ENCODE data around the gene PITX2. TPM values are rescaled to one million over a fixed set of nuclear protein-coding genes. Genes with fewer than 3 reads are reported as not detected.

Gene PITX2
- total RNA-seq, 1 donor from 2014 or later = 1.6 TPM

DNA sequence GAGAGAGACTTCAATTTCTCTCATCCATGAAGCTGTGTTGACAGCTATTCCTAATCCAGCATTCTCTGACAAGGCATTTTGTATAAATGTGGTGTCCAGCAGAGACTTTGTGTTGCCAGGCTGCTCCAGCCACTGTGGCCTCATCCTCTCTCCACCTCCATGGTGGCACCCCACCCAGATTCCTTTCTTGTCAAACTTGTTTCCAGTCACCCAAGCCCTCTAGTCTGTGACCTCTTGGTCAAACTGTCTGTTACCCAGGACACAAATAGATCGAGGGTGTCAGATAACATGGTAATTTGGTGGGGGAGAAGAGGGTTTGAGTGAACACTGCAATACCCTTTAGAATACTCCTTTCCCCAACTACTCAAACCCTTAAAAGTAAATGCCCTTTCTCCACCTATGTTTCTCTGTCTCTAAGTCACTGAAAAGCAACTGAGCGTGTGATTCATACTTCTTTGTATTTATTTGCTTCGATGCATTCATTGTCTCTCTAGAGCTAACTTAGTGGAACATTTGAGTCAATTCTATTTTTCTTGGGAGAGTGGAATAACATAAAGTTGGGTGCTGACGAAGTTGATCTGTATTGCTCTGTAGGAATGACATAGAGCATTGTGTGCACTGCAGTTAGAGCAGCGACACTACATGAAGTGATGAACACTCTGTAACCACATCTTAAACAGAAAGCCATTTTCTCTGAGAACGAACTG lies 13.7 kb downstream of the PITX2 start:
- H3K9ac ChIP-seq = no peak overlapping the region
- Mint-ChIP-seq H3K4me1 (peaks cover 24% of the 10 kb centered on the region), H3K4me3 (peak overlapping the region; percentile 5), H3K27me3 (ENCODE audit: insufficient read depth, low read depth) (peaks cover 62% of the 10 kb centered on the region), H3K9me3 (no peaks in the 10 kb centered on the region), H3K36me3 (no peaks in the 10 kb centered on the region), H3K27ac (no peak overlapping the region)
- H3K36me3 ChIP-seq = no peaks in the 10 kb centered on the region
- peaks cover 22% of the 10 kb centered on the region for H3K4me1 ChIP-seq
- H3K79me2 ChIP-seq (ENCODE audit: low read depth) = no peaks in the 10 kb centered on the region
- peaks cover 16% of the 10 kb centered on the region for H3F3A ChIP-seq (ENCODE audit: low read depth)
- H3K4me3 ChIP-seq = no peak overlapping the region
- TF ChIP-seq EZH2 (IDR thresholded peaks at IDR 0.05) = no peak
- TF ChIP-seq EZH2phosphoT487 (IDR thresholded peaks at IDR 0.05) = no peak
- no peaks in the 10 kb centered on the region for H3K9me3 ChIP-seq (ENCODE audit: low read depth)
- no peaks in the 10 kb centered on the region for H4K20me1 ChIP-seq (ENCODE audit: low read depth)
- H2AFZ ChIP-seq (replicated peaks) = no peak overlapping the region
- H3K27me3 ChIP-seq = peaks cover 40% of the 10 kb centered on the region
- no peak overlapping the region for H3K27ac ChIP-seq
- H3K4me2 ChIP-seq = peak overlapping the region; percentile 66
- DNase-seq (ENCODE audit: low spot score) = peak; percentile 52

DNA sequence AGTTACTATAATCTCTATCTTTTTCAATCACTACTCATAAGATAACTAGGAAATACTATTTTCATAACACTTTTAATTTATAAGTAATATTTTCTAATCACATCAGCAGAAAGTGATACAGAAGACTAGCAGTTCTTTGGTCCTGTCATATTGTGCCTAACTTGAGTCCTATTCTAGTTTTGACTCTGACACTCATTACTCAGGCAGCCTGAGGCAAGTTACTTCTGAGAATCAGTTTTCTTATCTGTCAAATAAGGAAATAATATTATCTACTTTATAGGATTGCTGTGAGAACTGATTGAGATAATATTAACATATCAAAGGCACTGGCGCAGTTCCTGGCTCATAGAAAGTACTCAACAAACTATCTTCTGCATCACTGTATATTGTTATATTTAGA lies 17.8 kb downstream of the PITX2 start:
- Histone ChIP-seq H3K4me1 (peaks cover 19% of the 10 kb centered on the region), H3K4me2 (no peak overlapping the region), H3K27me3 (peaks cover under 1% of the 10 kb centered on the region), H3K27ac (no peak overlapping the region), H3F3A (ENCODE audit: low read depth) (peaks cover 16% of the 10 kb centered on the region), H3K9me3 (ENCODE audit: low read depth) (no peaks in the 10 kb centered on the region), H3K36me3 (no peaks in the 10 kb centered on the region), H2AFZ (replicated peaks) (no peak overlapping the region), H3K79me2 (ENCODE audit: low read depth) (no peaks in the 10 kb centered on the region), H4K20me1 (ENCODE audit: low read depth) (no peaks in the 10 kb centered on the region), H3K4me3 (no peak overlapping the region), H3K9ac (no peak overlapping the region)
- no peak overlapping the region for H3K27ac Mint-ChIP-seq
- peaks cover 19% of the 10 kb centered on the region for H3K4me1 Mint-ChIP-seq
- H3K9me3 Mint-ChIP-seq = no peaks in the 10 kb centered on the region
- TF ChIP-seq EZH2 (IDR thresholded peaks at IDR 0.05) (no peak), EZH2phosphoT487 (IDR thresholded peaks at IDR 0.05) (no peak)
- TF ChIP-seq, protein P1, sequence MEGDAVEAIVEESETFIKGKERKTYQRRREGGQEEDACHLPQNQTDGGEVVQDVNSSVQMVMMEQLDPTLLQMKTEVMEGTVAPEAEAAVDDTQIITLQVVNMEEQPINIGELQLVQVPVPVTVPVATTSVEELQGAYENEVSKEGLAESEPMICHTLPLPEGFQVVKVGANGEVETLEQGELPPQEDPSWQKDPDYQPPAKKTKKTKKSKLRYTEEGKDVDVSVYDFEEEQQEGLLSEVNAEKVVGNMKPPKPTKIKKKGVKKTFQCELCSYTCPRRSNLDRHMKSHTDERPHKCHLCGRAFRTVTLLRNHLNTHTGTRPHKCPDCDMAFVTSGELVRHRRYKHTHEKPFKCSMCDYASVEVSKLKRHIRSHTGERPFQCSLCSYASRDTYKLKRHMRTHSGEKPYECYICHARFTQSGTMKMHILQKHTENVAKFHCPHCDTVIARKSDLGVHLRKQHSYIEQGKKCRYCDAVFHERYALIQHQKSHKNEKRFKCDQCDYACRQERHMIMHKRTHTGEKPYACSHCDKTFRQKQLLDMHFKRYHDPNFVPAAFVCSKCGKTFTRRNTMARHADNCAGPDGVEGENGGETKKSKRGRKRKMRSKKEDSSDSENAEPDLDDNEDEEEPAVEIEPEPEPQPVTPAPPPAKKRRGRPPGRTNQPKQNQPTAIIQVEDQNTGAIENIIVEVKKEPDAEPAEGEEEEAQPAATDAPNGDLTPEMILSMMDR (IDR thresholded peaks at IDR 0.05) = no peak
- H3K27me3 Mint-ChIP-seq (ENCODE audit: insufficient read depth, low read depth) = peaks cover 33% of the 10 kb centered on the region
- no peak overlapping the region for H3K4me3 Mint-ChIP-seq
- no peak for DNase-seq (ENCODE audit: low spot score)
- no peaks in the 10 kb centered on the region for H3K36me3 Mint-ChIP-seq

DNA sequence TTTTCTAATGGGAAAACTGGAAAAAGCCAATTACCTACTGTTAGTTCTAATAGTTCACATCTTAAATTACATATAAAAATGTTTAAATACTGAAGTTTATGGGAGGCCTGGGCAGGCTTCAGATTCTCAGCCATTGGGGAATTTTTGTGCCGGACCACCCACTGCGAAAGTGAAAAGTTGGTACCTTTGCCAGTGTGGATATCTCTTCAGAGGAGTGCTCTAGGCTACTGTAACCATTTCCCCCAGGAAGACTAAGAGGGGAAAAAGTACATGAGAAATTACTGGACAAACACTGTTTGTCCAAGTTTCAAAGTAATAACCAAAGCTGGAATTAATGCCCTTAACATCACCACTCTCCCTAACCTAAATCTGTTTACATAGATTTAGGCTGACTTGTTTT lies 20.8 kb downstream of the PITX2 start:
- no peaks in the 10 kb centered on the region for H3K79me2 ChIP-seq (ENCODE audit: low read depth)
- H3K27me3 Mint-ChIP-seq (ENCODE audit: insufficient read depth, low read depth) = peaks cover 21% of the 10 kb centered on the region
- DNase-seq (ENCODE audit: low spot score) = no peak
- no peak overlapping the region for H3K4me3 ChIP-seq
- no peaks in the 10 kb centered on the region for H3K4me1 Mint-ChIP-seq
- no peak overlapping the region for H3K27ac Mint-ChIP-seq
- no peaks in the 10 kb centered on the region for H3F3A ChIP-seq (ENCODE audit: low read depth)
- TF ChIP-seq, protein P1 (IDR thresholded peaks at IDR 0.05) = no peak
- TF ChIP-seq EZH2 (IDR thresholded peaks at IDR 0.05) (no peak), EZH2phosphoT487 (IDR thresholded peaks at IDR 0.05) (no peak)
- H3K36me3 Mint-ChIP-seq = no peaks in the 10 kb centered on the region
- H3K9ac ChIP-seq = no peak overlapping the region
- H3K36me3 ChIP-seq = no peaks in the 10 kb centered on the region
- no peaks in the 10 kb centered on the region for H3K9me3 ChIP-seq (ENCODE audit: low read depth)
- H4K20me1 ChIP-seq (ENCODE audit: low read depth) = no peaks in the 10 kb centered on the region
- H3K27ac ChIP-seq = no peak overlapping the region
- H3K4me1 ChIP-seq = no peaks in the 10 kb centered on the region
- no peak overlapping the region for H2AFZ ChIP-seq (replicated peaks)
- H3K4me3 Mint-ChIP-seq = no peak overlapping the region
- no peak overlapping the region for H3K4me2 ChIP-seq
- H3K9me3 Mint-ChIP-seq = peaks cover 7% of the 10 kb centered on the region
- no peaks in the 10 kb centered on the region for H3K27me3 ChIP-seq

DNA sequence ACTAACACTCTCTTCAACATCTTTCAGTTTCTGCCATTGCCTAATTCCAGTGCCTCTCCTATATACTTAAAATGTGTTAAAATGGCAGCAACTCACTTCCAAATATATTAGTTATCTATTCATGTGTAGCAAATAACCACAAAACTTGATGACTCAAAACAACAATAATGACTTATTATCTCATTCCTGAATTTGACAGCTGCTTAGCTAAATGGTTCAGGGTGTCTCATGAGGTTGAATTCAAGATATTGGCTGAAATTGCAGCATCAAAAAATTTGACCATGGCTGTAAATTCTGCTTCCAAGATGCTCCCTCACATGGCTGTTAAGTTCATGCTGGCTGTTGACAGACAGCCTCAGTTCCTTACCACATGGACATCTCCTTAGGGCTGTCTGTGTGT lies 25.3 kb downstream of the PITX2 start:
- no peak overlapping the region for H2AFZ ChIP-seq (replicated peaks)
- H3K4me1 Mint-ChIP-seq = no peaks in the 10 kb centered on the region
- H3K79me2 ChIP-seq (ENCODE audit: low read depth) = no peaks in the 10 kb centered on the region
- no peak overlapping the region for H3K4me3 Mint-ChIP-seq
- no peak overlapping the region for H3K9ac ChIP-seq
- H3K36me3 ChIP-seq = no peaks in the 10 kb centered on the region
- H3K27me3 Mint-ChIP-seq (ENCODE audit: insufficient read depth, low read depth) = peaks cover 6% of the 10 kb centered on the region
- H3K36me3 Mint-ChIP-seq = no peaks in the 10 kb centered on the region
- no peak for DNase-seq (ENCODE audit: low spot score)
- H3K27ac Mint-ChIP-seq = no peak overlapping the region
- no peaks in the 10 kb centered on the region for H3F3A ChIP-seq (ENCODE audit: low read depth)
- no peaks in the 10 kb centered on the region for H3K9me3 ChIP-seq (ENCODE audit: low read depth)
- H3K4me1 ChIP-seq = no peaks in the 10 kb centered on the region
- no peaks in the 10 kb centered on the region for H4K20me1 ChIP-seq (ENCODE audit: low read depth)
- no peak overlapping the region for H3K27ac ChIP-seq
- H3K27me3 ChIP-seq = no peaks in the 10 kb centered on the region
- no peak overlapping the region for H3K4me2 ChIP-seq
- no peak overlapping the region for H3K4me3 ChIP-seq
- TF ChIP-seq, protein P1 (IDR thresholded peaks at IDR 0.05) = no peak
- TF ChIP-seq EZH2phosphoT487 (IDR thresholded peaks at IDR 0.05) = no peak
- no peak for TF ChIP-seq EZH2 (IDR thresholded peaks at IDR 0.05)
- peaks cover 15% of the 10 kb centered on the region for H3K9me3 Mint-ChIP-seq

Data from neural progenitor cell (in vitro differentiated cells).